ENCODE measurements around the gene MAMLD1. TPM values are rescaled to one million over a fixed set of nuclear protein-coding genes. Genes with fewer than 3 reads are reported as not detected.

MAMLD1 gene
- total RNA-seq, 1 donor from 2014 or later, result 2.5 TPM

- DNase-seq (ENCODE audit: low read depth), result no peak
- TF ChIP-seq CTCF (conservative IDR thresholded peaks at IDR 0.05; ENCODE audit: low read depth, low read length), result no peak
- no peak overlapping the region for H3K4me3 ChIP-seq (ENCODE audit: low read depth, low read length)
These were observed 180.4 kb downstream of the MAMLD1 start for GRCh38 chrX:150543230-150544155.

GRCh38 chrX:150544222-150544787, 181.2 kb downstream of the MAMLD1 start:
- peak; percentile 10 for TF ChIP-seq CTCF (conservative IDR thresholded peaks at IDR 0.05; ENCODE audit: low read depth, low read length)
- DNase-seq (ENCODE audit: low read depth), result no peak
- no peak overlapping the region for H3K4me3 ChIP-seq (ENCODE audit: low read depth, low read length)

GRCh38 chrX:150544835-150545770, 182.0 kb downstream of the MAMLD1 start:
- no peak overlapping the region for H3K4me3 ChIP-seq (ENCODE audit: low read depth, low read length)
- DNase-seq (ENCODE audit: low read depth), result no peak
- no peak for TF ChIP-seq CTCF (conservative IDR thresholded peaks at IDR 0.05; ENCODE audit: low read depth, low read length)

- DNase-seq (ENCODE audit: low read depth), result no peak
- H3K4me3 ChIP-seq (ENCODE audit: low read depth, low read length), result no peak overlapping the region
- TF ChIP-seq CTCF (conservative IDR thresholded peaks at IDR 0.05; ENCODE audit: low read depth, low read length), result no peak
These were observed 183.6 kb downstream of the MAMLD1 start for GRCh38 chrX:150546711-150547153.

- DNase-seq (ENCODE audit: low read depth), result no peak
- no peak for TF ChIP-seq CTCF (conservative IDR thresholded peaks at IDR 0.05; ENCODE audit: low read depth, low read length)
These were observed 184.4 kb downstream of the MAMLD1 start for GRCh38 chrX:150547375-150548115.

GRCh38 chrX:150548251-150548650, 185.1 kb downstream of the MAMLD1 start:
- no peak for DNase-seq (ENCODE audit: low read depth)
- no peak for TF ChIP-seq CTCF (conservative IDR thresholded peaks at IDR 0.05; ENCODE audit: low read depth, low read length)
- peak overlapping the region; percentile 36 for H3K4me3 ChIP-seq (ENCODE audit: low read depth, low read length)

More at GRCh38 chrX:150547375-150548115, 184.4 kb downstream of the MAMLD1 start:
- peak overlapping the region; percentile 36 for H3K4me3 ChIP-seq (ENCODE audit: low read depth, low read length)
